GM21737 (cell line): ENCODE data around the gene NDUFAF2.
"Not testable (repeated sequence)": the region's sequence is repeated elsewhere in the genome, so short reads cannot be mapped to it uniquely, and the experiment has no call there.

ENCODE experiments used
- ATAC-seq: cut with Tn5 transposase; IDR thresholded peaks from one replicate; pipeline ENCODE4 v1.9.1; 2021; ENCODE audit warnings: mild to moderate bottlenecking, moderate library complexity; ENCODE audit not compliant: unreplicated experiment

Gene NDUFAF2

GRCh38 chr5:61047346-61047745 lies 102.3 kb downstream of the NDUFAF2 start:
- no peak for ATAC-seq

DNA sequence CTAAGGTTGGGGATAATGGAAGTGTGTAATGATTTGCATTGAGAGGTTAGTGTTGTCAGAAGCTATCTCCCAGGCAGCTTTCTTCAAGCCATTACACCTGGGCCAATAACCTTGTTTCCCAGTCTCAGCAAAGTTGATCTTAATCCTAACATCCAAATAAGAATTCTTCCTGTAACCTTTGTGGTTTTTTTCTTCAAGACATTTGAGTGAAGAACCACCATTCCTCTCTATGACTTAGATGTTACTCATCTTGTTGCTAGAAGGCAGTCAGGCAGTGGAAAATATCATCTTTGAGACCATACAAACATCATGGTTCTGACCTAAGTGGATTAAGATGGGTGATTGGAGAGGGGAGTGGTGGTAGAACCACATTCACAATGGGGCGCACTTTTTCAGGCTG lies 103.5 kb downstream of the NDUFAF2 start:
- no peak for ATAC-seq

GRCh38 chr5:61050292-61050691 lies 105.3 kb downstream of the NDUFAF2 start:
- no peak for ATAC-seq

DNA sequence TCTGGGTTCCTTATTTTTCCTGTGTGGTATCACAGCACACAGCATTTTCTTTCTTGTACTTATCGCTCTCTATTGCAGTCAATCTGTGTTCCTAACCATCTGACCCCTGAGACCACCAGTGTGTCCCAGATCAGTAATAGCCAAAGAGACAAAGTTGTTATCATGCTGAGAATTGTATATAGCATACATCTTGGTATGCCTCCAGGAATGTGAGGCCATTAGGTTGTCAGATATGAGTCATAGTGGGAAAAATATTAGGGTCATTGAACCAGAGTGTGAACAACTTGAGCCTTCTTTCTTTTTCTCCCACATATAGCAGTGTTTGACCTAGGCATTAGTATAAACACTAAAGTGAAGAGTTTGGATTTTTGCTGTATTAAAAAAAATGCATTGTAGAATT lies 106.3 kb downstream of the NDUFAF2 start:
- ATAC-seq, result no peak

DNA sequence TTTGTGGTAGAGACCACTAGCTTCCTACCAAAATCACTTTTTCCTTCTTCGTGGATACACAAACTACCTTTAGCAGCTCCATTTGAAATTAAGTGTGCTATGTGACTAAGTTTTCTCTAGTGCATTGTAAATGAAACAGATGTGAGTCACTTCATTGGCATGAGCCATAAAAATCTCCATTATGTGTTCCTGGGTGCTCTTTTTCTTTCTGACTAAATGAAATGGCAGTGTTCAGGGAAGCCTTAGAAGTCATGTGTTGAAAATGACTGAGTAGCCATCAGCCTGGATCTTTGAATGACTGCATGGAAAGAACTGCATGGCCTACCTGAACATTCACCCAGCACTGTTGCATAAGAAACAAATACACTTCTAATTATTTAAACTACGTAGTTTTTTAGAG lies 107.9 kb downstream of the NDUFAF2 start:
- no peak for ATAC-seq

DNA sequence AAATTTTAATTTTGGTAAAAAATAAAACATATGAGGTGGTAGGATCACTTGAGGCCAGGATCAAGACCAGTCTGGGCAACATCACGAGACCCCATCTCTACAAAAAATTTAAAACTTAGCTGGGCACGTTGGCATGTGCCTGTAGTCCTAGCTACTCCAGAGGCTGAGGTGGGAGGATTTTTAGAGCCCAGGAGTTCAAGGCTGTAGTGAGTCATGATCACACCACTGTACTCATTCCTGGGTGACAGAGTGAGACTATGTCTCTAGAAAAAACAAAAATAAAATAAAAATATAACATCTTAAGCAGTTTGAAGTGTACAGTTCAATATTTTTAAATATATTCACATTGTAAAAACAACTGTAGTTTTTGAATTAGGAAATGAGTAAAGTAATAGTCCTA lies 108.9 kb downstream of the NDUFAF2 start:
- no peak for ATAC-seq

GRCh38 chr5:61055434-61056006 lies 110.5 kb downstream of the NDUFAF2 start:
- ATAC-seq, result no peak

GRCh38 chr5:61059499-61059898 lies 114.5 kb downstream of the NDUFAF2 start:
- no peak for ATAC-seq

GRCh38 chr5:61069150-61069549 lies 124.1 kb downstream of the NDUFAF2 start:
- no peak for ATAC-seq

DNA sequence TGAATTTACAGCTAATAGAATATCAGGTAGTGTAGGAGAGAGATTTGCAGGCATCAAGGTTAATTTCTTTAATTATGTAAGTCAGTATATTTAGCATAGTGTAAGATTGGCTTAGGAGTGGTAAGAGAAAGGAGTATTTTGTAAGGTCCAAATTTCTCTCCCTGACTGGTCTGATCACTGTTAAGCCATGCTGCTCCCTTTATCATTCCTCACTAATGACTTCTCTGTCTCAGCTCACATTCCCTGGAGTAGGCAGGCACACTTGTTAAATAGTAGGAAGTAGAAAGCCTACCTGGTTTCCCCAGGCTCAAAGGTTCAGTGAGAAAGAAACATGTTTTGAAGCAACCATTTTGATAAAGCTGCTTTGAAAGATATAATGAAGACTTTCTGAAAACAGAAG lies 126.5 kb downstream of the NDUFAF2 start:
- ATAC-seq, result no peak

DNA sequence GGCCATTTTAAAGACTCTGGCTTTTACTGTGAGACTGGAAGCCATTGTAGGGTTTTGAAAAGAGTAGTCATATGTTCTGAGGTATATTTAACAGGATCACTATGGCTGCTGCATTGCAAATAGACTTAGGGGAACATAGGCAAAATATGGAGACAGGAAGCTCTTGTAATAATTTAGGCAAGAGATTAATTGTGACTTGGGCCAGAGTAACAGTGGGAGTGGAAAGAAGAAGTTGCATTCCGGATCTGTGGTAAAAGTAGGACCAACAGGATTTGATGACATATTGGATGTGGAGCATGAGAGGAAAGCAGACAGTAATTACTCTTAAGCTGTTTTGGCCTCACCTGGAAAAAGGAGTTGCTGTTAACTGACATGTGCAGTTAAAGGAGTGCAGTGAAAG lies 131.6 kb downstream of the NDUFAF2 start:
- ATAC-seq, result no peak

- ATAC-seq, result no peak
Measured at GRCh38 chr5:61081741-61082140, 136.7 kb downstream of the NDUFAF2 start.

DNA sequence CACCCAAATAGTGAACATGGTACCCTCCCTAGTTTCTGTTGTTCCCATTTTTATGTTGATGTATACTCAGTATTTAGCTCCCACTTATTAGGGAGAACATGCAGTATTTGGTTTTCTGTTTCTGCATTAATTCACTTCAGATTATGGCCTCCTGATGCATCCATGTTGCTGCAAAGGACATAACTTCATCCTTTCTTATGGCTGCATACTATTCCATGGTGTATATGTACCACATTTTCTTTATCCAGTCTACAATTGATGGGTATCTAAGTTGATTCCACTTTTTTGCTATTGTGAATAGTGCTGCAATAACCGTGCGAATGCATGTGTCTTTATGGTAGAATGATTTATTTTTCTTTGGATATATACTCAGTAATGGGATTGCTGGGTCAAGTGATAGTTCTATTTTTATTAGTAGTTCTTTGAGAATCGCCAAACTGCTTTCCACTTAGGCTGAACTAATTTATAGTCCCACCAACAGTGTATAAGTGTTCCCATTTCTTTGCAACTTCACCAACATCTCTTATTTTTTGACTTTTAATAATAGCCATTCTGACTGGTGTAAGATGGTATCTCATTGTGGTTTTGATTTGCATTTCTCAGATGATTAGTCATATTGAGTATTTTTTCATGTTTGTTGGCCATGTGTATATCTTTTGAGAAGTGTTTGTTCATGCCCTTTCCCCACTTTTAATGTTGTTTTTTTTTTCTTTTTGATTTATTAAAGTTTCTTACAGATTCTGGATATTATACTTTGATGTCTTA lies 137.7 kb downstream of the NDUFAF2 start:
- ATAC-seq, result no peak

DNA sequence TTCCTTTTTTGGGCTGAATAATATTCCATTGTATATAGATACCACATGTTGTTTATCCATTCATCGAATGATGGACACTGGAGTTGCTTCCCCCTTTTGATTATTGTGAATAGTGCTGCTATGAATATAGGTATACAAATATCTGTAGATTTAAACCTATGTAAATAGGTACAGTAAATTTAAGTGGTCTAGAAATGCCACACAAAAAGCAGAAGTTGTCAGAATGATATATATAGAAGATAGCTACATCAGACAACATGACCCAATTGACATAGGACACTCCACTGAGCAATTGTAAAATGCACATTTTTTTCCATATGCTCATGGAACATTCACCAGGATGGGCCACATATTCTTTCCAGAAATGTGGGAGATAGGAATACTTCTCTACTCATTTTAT lies 139.7 kb downstream of the NDUFAF2 start:
- ATAC-seq, result no peak

GRCh38 chr5:61085885-61086284 lies 140.9 kb downstream of the NDUFAF2 start:
- ATAC-seq, result no peak

GRCh38 chr5:61087921-61088320 lies 142.9 kb downstream of the NDUFAF2 start:
- ATAC-seq, result no peak

DNA sequence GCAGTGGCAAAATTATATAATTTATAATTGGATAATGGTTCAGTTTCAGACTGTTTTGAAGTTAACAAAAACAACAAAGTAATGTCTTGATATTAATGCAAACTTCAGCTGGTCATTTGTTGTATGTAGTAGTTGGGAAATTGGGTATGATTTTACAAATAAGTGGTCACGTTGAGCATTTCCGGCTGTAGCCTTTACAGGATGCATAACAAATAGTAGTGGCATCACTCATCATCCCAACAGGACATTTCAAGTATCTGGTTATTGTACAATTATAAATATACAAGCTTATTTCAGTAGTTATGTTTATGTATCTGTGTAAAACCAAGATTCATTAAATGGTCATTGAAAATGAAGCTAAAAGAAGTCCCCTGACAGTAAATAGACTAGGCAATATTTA lies 144.3 kb downstream of the NDUFAF2 start:
- ATAC-seq, result no peak

DNA sequence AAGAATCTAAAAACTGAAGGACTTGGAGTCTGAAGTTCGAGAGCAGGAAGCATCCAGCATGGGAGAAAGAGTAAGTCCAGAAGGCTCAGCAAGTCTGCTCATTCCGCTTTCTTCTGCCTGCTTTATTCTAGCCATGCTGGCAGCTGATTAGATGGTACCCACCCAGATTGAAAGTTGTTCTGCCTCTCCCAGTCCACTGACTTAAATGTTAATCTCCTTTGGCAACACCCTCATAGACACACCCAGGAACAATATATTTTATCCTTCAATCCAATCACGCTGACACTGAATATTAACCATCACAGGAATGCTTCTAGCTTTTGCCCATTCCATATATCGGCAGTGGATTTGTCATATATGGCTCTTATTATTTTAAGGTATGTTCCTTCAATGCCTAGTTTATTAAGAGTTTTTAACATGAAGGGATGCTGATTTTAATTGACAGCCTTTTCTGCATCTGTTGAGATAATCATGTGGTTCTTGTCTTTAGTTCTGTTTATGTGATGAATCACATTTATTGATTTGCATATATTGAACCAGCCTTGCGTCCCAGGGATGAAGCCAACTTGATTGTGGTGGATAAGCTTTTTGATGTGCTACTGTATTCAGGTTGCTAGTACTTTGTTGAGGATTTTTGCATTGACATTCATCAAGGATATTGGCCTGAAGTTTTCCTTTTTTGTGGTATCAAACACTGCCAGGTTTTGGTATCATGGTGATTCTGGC lies 148.2 kb downstream of the NDUFAF2 start:
- ATAC-seq, result not testable (repeated sequence)

DNA sequence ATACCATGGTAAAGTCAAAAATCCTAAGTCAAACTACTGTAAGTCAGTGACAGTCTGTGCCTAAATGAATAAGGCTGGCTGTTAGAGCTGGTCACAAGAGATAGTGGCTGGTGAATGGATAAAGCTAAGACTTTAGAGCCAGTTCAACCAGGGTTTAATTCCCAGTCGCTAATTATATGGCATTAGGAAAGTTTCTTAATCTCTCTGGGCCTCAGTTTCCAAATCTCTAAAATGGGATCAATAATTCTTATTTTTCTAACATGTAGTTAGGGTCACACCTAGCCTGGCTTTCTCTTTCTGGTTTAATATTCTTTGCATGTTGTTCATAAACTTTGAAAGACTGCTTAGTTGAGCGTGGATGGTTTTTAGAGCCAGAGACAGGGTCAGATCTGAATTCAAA lies 152.5 kb downstream of the NDUFAF2 start:
- no peak for ATAC-seq

GRCh38 chr5:61098251-61098995 lies 153.4 kb downstream of the NDUFAF2 start:
- ATAC-seq, result no peak

GRCh38 chr5:61100437-61100836 lies 155.4 kb downstream of the NDUFAF2 start:
- no peak for ATAC-seq
